Trophoblast cell (in vitro differentiated cells and primary cell): ENCODE data around the gene RNF113B.
A peak's percentile ranks its signal among the peaks of the same experiment; 100 is the strongest.

ENCODE experiments used
- DNase-seq, 2 donors: peaks; one replicate each; pipeline ENCODE4 v3.0.0-alpha.2; 2016
- H2AFZ ChIP-seq: 2 replicates; pipeline ENCODE4 v1.6.1; 2013; ENCODE audit warnings: low read length, moderate library complexity, mild to moderate bottlenecking; ENCODE audit not compliant: insufficient read depth, poor library complexity
- H2AK5ac ChIP-seq: 2 replicates; pipeline ENCODE4 v1.6.1; 2013; ENCODE audit warnings: mild to moderate bottlenecking, low read length
- H2BK120ac ChIP-seq: 2 replicates; pipeline ENCODE4 v1.6.1; 2013; ENCODE audit warnings: low read length, mild to moderate bottlenecking, moderate library complexity; ENCODE audit not compliant: insufficient read depth, poor library complexity
- H2BK12ac ChIP-seq: 2 replicates; pipeline ENCODE4 v1.6.1; 2013; ENCODE audit warnings: mild to moderate bottlenecking, low read length, moderate library complexity
- H2BK5ac ChIP-seq: 2 replicates; pipeline ENCODE4 v1.6.1; 2013; ENCODE audit warnings: low read length, low read depth, moderate library complexity, mild to moderate bottlenecking; ENCODE audit not compliant: poor library complexity
- H3K14ac ChIP-seq: 2 replicates; pipeline ENCODE4 v1.6.1; 2013; ENCODE audit warnings: mild to moderate bottlenecking, low read length
- H3K18ac ChIP-seq: 2 replicates; pipeline ENCODE4 v1.6.1; 2013; ENCODE audit warnings: mild to moderate bottlenecking, low read length
- H3K23ac ChIP-seq: 2 replicates; pipeline ENCODE4 v1.6.1; 2013; ENCODE audit warnings: low read length
- H3K27ac ChIP-seq: 2 replicates; pipeline ENCODE4 v1.5.1; 2013; ENCODE audit warnings: low read depth, mild to moderate bottlenecking, inconsistent platforms, low read length, moderate library complexity
- H3K27me3 ChIP-seq: 2 replicates; pipeline ENCODE4 v1.6.1; 2013; ENCODE audit warnings: inconsistent platforms, mild to moderate bottlenecking, low read length, moderate library complexity; ENCODE audit not compliant: insufficient read depth
- H3K36me3 ChIP-seq, 2 experiments: 1 replicate in 1 of 2; 2 replicates in 1 of 2; pipeline ENCODE4 v1.6.1; 2013; ENCODE audit warnings: low read length in 2 of 2, mild to moderate bottlenecking in 2 of 2, moderate library complexity in 1 of 2; ENCODE audit not compliant: insufficient read depth in 2 of 2, control insufficient read depth in 1 of 2
- H3K4ac ChIP-seq: 2 replicates; pipeline ENCODE4 v1.6.1; 2013; ENCODE audit warnings: low read depth, mild to moderate bottlenecking, low read length, moderate library complexity
- H3K4me1 ChIP-seq, 2 experiments: 1 replicate in 1 of 2; 2 replicates in 1 of 2; pipeline ENCODE4 v1.6.1; 2013; ENCODE audit warnings: low read length in 2 of 2, mild to moderate bottlenecking in 2 of 2, moderate library complexity in 1 of 2; ENCODE audit not compliant: insufficient read depth in 2 of 2, control insufficient read depth in 1 of 2
- H3K4me2 ChIP-seq: 2 replicates; pipeline ENCODE4 v1.6.1; 2013; ENCODE audit warnings: inconsistent platforms, mild to moderate bottlenecking, low read length, moderate library complexity
- H3K4me3 ChIP-seq: 2 replicates; pipeline ENCODE4 v1.5.1; 2013; ENCODE audit warnings: mild to moderate bottlenecking, low read depth, low read length, inconsistent platforms
- H3K79me1 ChIP-seq: one replicate; pipeline ENCODE4 v1.6.1; 2013; ENCODE audit warnings: low read length
- H3K79me2 ChIP-seq: 2 replicates; pipeline ENCODE4 v1.6.1; 2013; ENCODE audit warnings: low read length, mild to moderate bottlenecking; ENCODE audit not compliant: control insufficient read depth, insufficient read depth, poor library complexity
- H3K9ac ChIP-seq: 2 replicates; pipeline ENCODE4 v1.6.1; 2013; ENCODE audit warnings: mild to moderate bottlenecking, low read length
- H3K9me3 ChIP-seq: 2 replicates; pipeline ENCODE4 v1.6.1; 2013; ENCODE audit warnings: low read depth, mild to moderate bottlenecking, control low read depth, inconsistent platforms, low read length; ENCODE audit not compliant: insufficient read depth
- H4K12ac ChIP-seq: 2 replicates; pipeline ENCODE4 v1.6.1; 2013; ENCODE audit warnings: low read depth, mild to moderate bottlenecking, low read length, moderate library complexity
- H4K8ac ChIP-seq: 2 replicates; pipeline ENCODE4 v1.6.1; 2013; ENCODE audit warnings: low read depth, mild to moderate bottlenecking, low read length, moderate library complexity
- H4K91ac ChIP-seq: one replicate; pipeline ENCODE4 v1.6.1; 2013; ENCODE audit warnings: low read depth, mild to moderate bottlenecking, low read length, moderate library complexity
- WGBS: extraction: QIAGEN DNeasy Blood & Tissue Kit; methylation state at CpG from one replicate; pipeline ENCODE4 v1.1.7; 2013; ENCODE audit warnings: missing lambda C conversion rate; ENCODE audit not compliant: insufficient read length, insufficient coverage; ENCODE audit errors: extremely low coverage; 5-methylcytosine and 5-hydroxymethylcytosine counted together

Gene RNF113B

DNA sequence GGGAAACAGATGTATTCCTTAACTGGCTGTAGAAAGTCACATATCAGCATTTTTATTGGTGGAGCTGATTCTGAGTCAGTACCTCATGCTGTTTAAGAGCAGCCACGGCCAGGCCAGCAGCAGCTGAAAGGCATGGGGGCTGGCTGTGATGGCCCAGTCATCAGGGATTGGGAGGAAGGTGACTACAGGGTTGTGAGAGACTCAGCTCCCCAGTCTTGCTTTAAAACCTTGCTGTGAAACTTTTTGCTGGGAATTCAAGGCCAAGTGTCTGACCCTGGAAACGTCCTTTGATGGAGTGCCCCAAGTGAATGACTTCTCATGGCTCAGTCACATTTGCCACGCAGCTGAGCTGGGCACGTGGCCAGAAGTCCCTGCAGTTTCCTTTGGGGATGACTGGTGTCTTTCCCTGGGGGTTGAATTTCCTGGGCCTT is 39.1 kb upstream of the RNF113B start:
- H2BK12ac ChIP-seq: no peak overlapping the region
- H3K23ac ChIP-seq: no peak overlapping the region
- no peak overlapping the region for H4K8ac ChIP-seq
- H4K12ac ChIP-seq: no peak overlapping the region
- no CpG with 5 or more reads among the region's 4 CpGs for WGBS
- H3K9me3 ChIP-seq: peaks cover 2% of the 10 kb centered on the region
- no peak overlapping the region for H2AFZ ChIP-seq
- no peak overlapping the region for H2AK5ac ChIP-seq
- H3K79me2 ChIP-seq: no peaks in the 10 kb centered on the region
- no peaks in the 10 kb centered on the region for H3K27me3 ChIP-seq
- H2BK5ac ChIP-seq: no peak overlapping the region
- H3K4ac ChIP-seq: no peak overlapping the region
- no peak overlapping the region for H2BK120ac ChIP-seq
- H3K36me3 ChIP-seq: peaks cover 9 to 14% of the 10 kb centered on the region in 2 experiments
- H3K18ac ChIP-seq: no peak overlapping the region
- DNase-seq: no peak
- H3K4me1 ChIP-seq: peaks cover 4 to 12% of the 10 kb centered on the region in 2 experiments
- no peak overlapping the region for H4K91ac ChIP-seq
- no peak overlapping the region for H3K14ac ChIP-seq
- H3K27ac ChIP-seq: no peak overlapping the region
- H3K4me3 ChIP-seq: no peak overlapping the region
- peaks cover 2% of the 10 kb centered on the region for H3K79me1 ChIP-seq
- H3K9ac ChIP-seq: no peak overlapping the region
- H3K4me2 ChIP-seq: no peak overlapping the region

DNA sequence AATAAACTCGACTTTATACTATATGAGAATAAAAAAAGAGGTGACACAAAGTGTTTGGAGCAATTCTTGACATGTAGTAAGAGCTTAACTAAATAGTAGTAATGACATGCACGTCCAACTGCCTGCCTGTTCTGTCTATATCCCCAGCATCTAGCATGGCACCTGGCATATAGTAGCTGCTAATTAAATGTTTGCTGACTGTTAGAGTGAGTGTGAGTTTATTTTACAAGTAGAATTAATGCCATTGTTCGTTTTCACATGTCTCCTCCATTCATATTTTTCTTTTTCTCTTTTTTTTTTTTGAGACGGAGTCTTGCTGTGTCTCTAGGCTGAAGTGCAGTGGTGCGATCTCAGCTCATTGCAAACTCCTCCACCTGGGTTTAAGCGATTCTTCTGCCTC is 38.4 kb upstream of the RNF113B start:
- no peak overlapping the region for H4K91ac ChIP-seq
- no peak overlapping the region for H3K27ac ChIP-seq
- H2AFZ ChIP-seq: no peak overlapping the region
- no CpG with 5 or more reads among the region's 6 CpGs for WGBS
- H2BK120ac ChIP-seq: no peak overlapping the region
- no peaks in the 10 kb centered on the region for H3K79me1 ChIP-seq
- H3K4me2 ChIP-seq: no peak overlapping the region
- H3K79me2 ChIP-seq: no peaks in the 10 kb centered on the region
- no peak overlapping the region for H2BK12ac ChIP-seq
- H2BK5ac ChIP-seq: no peak overlapping the region
- no peak overlapping the region for H3K4ac ChIP-seq
- peaks cover 4 to 11% of the 10 kb centered on the region in 2 experiments for H3K4me1 ChIP-seq
- H4K8ac ChIP-seq: no peak overlapping the region
- no peak overlapping the region for H3K23ac ChIP-seq
- H3K4me3 ChIP-seq: no peak overlapping the region
- H4K12ac ChIP-seq: no peak overlapping the region
- no peak overlapping the region for H3K18ac ChIP-seq
- no peak overlapping the region for H3K14ac ChIP-seq
- no peaks in the 10 kb centered on the region for H3K27me3 ChIP-seq
- H3K9me3 ChIP-seq: peaks cover 2% of the 10 kb centered on the region
- H3K9ac ChIP-seq: no peak overlapping the region
- H3K36me3 ChIP-seq: peaks cover 9 to 14% of the 10 kb centered on the region in 2 experiments
- DNase-seq: no peak
- H2AK5ac ChIP-seq: no peak overlapping the region

DNA sequence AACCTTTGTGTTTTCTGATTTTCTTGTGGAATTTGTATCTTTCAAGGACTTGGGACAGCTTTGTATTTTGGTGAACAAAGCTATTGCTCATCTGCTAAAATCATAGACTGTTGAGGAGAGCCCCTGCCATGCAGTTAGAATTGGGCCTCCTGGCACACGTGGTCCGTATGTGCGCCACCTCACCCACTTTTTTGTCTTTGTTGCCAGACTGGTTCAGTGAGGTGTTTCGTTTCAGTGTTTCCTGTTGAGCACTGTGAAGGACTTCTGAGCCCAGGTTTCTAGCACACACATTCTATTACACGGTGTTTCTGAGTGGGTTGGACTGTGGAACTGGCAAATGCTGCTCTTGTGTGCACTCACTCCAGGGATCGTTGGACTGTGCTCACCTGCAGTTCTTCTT is 37.6 kb upstream of the RNF113B start:
- Histone ChIP-seq H3K36me3 (peaks cover 9 to 14% of the 10 kb centered on the region in 2 experiments), H3K79me2 (no peaks in the 10 kb centered on the region), H3K27me3 (no peaks in the 10 kb centered on the region), H3K23ac (peak overlapping the region; percentile 44), H3K4me1 (peaks cover 4 to 15% of the 10 kb centered on the region in 2 experiments), H3K9ac (no peak overlapping the region), H2BK5ac (no peak overlapping the region), H3K27ac (peak overlapping the region; percentile 17), H3K4ac (no peak overlapping the region), H3K18ac (no peak overlapping the region), H4K12ac (no peak overlapping the region), H2BK12ac (no peak overlapping the region), H2AFZ (no peak overlapping the region), H2BK120ac (no peak overlapping the region), H3K9me3 (peaks cover 2% of the 10 kb centered on the region), H2AK5ac (no peak overlapping the region), H4K8ac (no peak overlapping the region), H3K14ac (no peak overlapping the region), H3K4me2 (peak overlapping the region; percentile 26), H3K4me3 (no peak overlapping the region), H4K91ac (no peak overlapping the region), H3K79me1 (no peaks in the 10 kb centered on the region)
- WGBS: no CpG with 5 or more reads among the region's 6 CpGs
- peak; percentile 58 to 71 for DNase-seq

DNA sequence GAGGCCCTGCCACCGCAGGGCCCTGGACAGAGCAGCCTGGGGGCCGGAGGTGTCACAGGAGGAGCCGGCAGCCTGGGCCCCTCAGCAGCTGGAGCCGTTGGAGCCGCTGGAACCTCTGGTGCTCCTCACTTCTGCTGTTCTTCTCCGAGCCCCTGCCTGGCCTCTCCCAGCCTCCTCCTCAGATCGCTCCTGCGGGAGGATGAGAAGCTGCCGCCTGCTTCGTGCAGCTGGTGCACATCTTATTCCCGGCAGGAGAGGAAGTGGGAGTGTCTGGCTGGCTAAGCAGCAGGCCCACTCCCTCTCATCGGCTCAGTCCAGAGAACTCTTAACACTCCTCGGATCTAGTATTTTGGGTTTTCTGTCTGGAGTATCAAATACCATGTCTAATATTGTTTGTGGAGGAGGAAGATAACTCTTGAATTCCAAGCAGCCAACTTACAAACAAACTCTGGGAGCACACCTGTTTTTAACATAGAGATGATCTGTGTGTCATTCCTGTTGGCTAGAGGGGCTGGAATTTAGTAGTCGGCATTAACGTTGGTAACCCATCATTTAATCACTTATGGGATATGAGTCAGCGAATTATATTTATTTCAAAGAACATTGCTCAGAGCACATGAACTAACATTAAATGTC is 37.1 kb upstream of the RNF113B start:
- no peak overlapping the region for H4K12ac ChIP-seq
- no CpG with 5 or more reads among the region's 16 CpGs for WGBS
- no peak overlapping the region for H2BK120ac ChIP-seq
- H2AFZ ChIP-seq: no peak overlapping the region
- no peak overlapping the region for H3K14ac ChIP-seq
- H4K91ac ChIP-seq: no peak overlapping the region
- no peak overlapping the region for H3K18ac ChIP-seq
- peaks cover 9 to 14% of the 10 kb centered on the region in 2 experiments for H3K36me3 ChIP-seq
- H3K4me2 ChIP-seq: no peak overlapping the region
- DNase-seq: no peak
- no peak overlapping the region for H3K4ac ChIP-seq
- H3K9ac ChIP-seq: no peak overlapping the region
- no peak overlapping the region for H2BK5ac ChIP-seq
- H3K4me1 ChIP-seq: peaks cover 4 to 15% of the 10 kb centered on the region in 2 experiments
- no peaks in the 10 kb centered on the region for H3K79me1 ChIP-seq
- H2BK12ac ChIP-seq: no peak overlapping the region
- H2AK5ac ChIP-seq: peak overlapping the region; percentile 53
- no peak overlapping the region for H3K27ac ChIP-seq
- no peaks in the 10 kb centered on the region for H3K79me2 ChIP-seq
- no peak overlapping the region for H3K23ac ChIP-seq
- no peaks in the 10 kb centered on the region for H3K27me3 ChIP-seq
- H3K9me3 ChIP-seq: peaks cover 2% of the 10 kb centered on the region
- H3K4me3 ChIP-seq: no peak overlapping the region
- H4K8ac ChIP-seq: no peak overlapping the region
